GM12874 (cell line): ENCODE data around the gene PKIB.

Source experiments
- TF ChIP-seq, protein P1 (sequence below): IDR thresholded peaks from 2 replicates; pipeline ENCODE4 v1.5.1; 2011; ENCODE audit warnings: low read depth, mild to moderate bottlenecking, control low read depth, low read length, moderate library complexity; ENCODE audit not compliant: insufficient read depth

The PKIB gene

DNA sequence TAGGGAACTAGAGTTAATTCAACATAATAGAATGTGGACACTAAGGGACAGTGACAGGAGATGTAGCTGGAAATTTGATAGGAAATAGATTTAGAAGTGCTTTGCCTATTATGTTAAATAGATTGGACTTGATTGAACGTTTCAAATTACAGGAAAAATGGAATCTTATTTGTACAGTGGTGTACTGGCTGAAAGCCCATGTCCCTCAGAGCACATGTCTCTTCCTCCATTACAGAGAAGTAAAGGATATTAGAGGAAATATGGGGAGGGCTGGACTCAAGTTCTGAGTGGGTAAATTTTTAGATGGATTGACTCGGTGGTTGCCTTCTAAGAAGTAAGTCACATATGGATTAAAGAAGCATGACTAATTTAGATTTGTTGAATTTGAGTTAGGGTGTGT is 11.4 kb downstream of the PKIB start:
- TF ChIP-seq, protein P1, sequence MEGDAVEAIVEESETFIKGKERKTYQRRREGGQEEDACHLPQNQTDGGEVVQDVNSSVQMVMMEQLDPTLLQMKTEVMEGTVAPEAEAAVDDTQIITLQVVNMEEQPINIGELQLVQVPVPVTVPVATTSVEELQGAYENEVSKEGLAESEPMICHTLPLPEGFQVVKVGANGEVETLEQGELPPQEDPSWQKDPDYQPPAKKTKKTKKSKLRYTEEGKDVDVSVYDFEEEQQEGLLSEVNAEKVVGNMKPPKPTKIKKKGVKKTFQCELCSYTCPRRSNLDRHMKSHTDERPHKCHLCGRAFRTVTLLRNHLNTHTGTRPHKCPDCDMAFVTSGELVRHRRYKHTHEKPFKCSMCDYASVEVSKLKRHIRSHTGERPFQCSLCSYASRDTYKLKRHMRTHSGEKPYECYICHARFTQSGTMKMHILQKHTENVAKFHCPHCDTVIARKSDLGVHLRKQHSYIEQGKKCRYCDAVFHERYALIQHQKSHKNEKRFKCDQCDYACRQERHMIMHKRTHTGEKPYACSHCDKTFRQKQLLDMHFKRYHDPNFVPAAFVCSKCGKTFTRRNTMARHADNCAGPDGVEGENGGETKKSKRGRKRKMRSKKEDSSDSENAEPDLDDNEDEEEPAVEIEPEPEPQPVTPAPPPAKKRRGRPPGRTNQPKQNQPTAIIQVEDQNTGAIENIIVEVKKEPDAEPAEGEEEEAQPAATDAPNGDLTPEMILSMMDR, result no peak

DNA sequence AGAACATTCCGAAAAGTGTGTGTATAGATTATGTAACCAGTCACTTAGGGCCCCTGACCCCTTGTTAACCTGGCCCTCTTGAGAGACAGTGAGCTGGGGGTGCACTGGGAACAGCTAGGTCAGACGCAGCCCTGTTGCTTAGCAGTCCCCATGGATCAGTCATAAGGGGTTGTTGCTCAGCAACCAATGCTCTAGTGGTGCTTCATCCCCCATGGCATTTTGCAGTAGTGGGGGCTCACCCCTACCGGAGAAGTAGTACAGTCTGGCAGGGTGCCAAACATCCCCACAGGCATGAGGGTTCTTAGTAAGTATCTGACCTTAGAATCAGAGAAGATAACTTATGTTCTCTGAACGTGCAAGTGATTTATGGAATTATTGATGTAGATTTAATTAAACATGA is 12.3 kb downstream of the PKIB start:
- TF ChIP-seq, protein P1, result no peak

DNA sequence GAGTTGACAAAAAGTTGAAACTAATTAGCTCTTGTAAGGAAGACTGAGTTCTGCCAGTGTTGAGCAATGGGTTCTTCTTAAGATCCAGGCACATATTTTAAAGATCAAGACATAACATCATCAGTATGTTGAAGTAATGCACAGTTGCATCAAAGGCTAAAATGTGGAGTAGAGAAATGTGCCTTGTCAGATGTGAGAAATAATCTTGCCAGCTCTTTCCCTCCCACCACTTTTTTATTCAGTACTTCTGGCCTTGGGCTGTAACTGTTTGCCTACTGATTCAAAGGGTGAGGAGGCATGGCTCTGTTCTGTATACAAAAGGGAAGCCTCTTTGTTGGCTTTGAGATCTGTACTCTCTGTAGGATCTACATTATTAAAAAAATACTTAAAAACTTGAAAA is 13.1 kb downstream of the PKIB start:
- TF ChIP-seq, protein P1, result no peak

DNA sequence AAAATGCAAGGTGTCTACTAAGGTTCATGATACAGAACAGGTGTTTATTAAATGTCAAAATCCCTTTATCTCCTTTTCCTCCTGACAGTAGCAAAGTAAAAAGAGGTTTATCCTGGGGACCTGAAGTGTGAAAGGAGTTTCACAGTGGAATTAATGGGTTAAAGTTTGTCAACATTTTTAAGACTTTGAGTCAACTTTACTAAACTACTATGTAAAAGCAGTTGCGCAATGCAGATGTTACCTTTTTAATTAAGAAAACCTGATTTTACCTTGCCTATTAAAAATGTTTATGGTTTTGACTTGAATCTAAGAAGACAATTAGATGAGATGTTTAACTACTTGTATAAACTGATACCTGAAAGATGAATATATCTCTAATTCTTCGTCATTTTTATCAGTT is 14.6 kb downstream of the PKIB start:
- TF ChIP-seq, protein P1, result no peak

DNA sequence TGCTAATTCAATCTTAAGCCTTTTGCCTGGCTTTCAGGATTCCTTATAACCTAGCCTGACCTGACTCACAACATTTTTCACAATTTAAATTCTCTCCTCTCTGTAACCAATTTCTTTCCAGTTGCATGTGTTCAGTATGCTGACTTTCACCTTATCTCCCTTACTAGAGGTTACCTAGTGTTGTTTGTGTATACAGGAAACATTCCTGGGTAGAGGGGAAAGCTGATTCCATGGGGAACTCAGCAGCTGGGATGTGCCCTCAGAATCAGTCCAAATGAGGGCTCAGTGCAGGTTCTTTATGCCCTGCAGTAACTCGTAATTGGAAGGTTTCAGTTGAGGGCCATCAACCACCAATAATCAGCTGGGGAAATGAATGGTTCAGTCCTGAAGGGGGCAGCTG is 18.5 kb downstream of the PKIB start:
- TF ChIP-seq, protein P1, result no peak

DNA sequence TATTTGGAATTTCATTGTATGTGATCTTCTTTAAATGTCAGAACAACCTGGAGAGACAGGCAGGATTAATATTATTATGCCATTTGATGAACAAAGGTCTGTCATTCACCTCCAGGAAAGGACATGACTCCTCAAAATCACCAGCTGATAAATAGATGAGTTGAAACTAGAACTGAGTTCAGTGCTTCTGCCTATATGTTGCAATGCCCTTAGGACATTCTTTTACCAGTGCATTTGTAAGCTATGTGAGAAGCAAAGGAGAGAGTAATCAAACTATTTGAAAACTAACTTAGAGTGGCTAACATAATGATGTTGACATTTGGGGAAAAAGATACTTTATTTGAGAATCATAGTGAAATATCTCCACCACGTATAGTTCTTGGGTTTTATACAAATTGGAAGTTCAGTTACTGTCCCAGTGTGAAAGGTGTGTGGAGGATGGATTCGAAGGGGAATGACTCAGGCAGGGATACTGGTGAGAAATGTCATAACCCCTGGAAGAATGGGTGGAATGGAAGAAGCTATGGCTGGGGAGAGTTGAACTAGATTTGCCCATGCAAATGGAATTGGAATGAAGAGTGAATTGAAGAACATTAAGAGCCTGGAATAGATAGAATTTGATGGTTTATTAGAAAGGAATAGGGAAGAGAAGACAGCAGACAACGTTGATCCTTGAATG is 21.5 kb downstream of the PKIB start:
- TF ChIP-seq, protein P1, result no peak

DNA sequence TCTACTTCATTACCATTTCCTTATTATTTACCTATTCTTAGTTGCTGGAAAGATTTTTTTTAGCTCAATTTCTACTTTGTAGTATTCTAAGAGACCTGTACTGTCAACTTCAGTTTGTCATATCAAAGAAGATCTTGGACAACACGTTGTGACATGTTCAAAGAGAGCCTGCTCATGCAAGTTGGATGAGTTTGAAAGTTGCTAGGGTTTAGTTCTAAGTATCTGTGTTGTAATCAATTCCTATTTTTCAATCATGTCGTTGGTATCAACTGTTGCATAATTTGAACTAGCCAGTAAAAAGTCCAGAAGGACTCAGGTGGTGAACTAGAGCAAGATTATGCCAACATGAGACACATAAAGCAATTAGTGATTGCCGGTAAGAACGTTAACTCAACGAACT is 30.2 kb downstream of the PKIB start:
- TF ChIP-seq, protein P1, result no peak
